ENCODE data around the gene ELMO1. TPM values are rescaled to one million over a fixed set of nuclear protein-coding genes. Genes with fewer than 3 reads are reported as not detected.

ELMO1 gene, protein sequence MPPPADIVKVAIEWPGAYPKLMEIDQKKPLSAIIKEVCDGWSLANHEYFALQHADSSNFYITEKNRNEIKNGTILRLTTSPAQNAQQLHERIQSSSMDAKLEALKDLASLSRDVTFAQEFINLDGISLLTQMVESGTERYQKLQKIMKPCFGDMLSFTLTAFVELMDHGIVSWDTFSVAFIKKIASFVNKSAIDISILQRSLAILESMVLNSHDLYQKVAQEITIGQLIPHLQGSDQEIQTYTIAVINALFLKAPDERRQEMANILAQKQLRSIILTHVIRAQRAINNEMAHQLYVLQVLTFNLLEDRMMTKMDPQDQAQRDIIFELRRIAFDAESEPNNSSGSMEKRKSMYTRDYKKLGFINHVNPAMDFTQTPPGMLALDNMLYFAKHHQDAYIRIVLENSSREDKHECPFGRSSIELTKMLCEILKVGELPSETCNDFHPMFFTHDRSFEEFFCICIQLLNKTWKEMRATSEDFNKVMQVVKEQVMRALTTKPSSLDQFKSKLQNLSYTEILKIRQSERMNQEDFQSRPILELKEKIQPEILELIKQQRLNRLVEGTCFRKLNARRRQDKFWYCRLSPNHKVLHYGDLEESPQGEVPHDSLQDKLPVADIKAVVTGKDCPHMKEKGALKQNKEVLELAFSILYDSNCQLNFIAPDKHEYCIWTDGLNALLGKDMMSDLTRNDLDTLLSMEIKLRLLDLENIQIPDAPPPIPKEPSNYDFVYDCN
- total RNA-seq, result 65.5 and 66.1 TPM in 2 replicates
- long read RNA-seq, full-length matches to known transcripts, result 53 of 145 reads
- long read RNA-seq, partial matches to known transcripts, result 37 of 145 reads
- long read RNA-seq, other reads (novel, unspliced or antisense), result 55 of 145 reads

GRCh38 chr7:37448636-37449361, at the start of gene ELMO1:
Gene ELMO1, minus strand, starts transcription at chr7:37448864. Its CDS starts 106,174 bp downstream, at chr7:37342690.
- Mint-ChIP-seq H3K9me3 (ENCODE audit: low read depth) (no peaks in the 10 kb centered on the region), H3K27me3 (no peaks in the 10 kb centered on the region), H3K4me1 (ENCODE audit: low read depth) (peaks cover 31% of the 10 kb centered on the region), H3K4me3 (ENCODE audit: low read depth) (peak within 1 kb of the TSS; percentile 95), H3K27ac (peak within 1 kb of the TSS; percentile 99), H3K36me3 (ENCODE audit: insufficient read depth) (peaks cover 3% of the 10 kb centered on the region)
- DNase-seq (ENCODE audit: low spot score, unreplicated experiment), result peak; percentile 58
- peak; percentile 57 for TF ChIP-seq CTCF (IDR thresholded peaks at IDR 0.05; ENCODE audit: unreplicated experiment)

- Mint-ChIP-seq H3K27ac (no peak overlapping the region), H3K36me3 (ENCODE audit: insufficient read depth) (no peaks in the 10 kb centered on the region), H3K27me3 (no peaks in the 10 kb centered on the region), H3K4me3 (ENCODE audit: low read depth) (no peak overlapping the region), H3K9me3 (ENCODE audit: low read depth) (no peaks in the 10 kb centered on the region), H3K4me1 (ENCODE audit: low read depth) (no peaks in the 10 kb centered on the region)
- no peak for TF ChIP-seq CTCF (IDR thresholded peaks at IDR 0.05; ENCODE audit: unreplicated experiment)
- DNase-seq (ENCODE audit: low spot score, unreplicated experiment), result no peak
These were observed 48.9 kb upstream of the ELMO1 start for GRCh38 chr7:37497576-37497975.

GRCh38 chr7:37495574-37496184, 47.0 kb upstream of the ELMO1 start:
- Mint-ChIP-seq H3K27me3 (no peaks in the 10 kb centered on the region), H3K9me3 (ENCODE audit: low read depth) (no peaks in the 10 kb centered on the region), H3K4me3 (ENCODE audit: low read depth) (no peak overlapping the region), H3K27ac (no peak overlapping the region), H3K36me3 (ENCODE audit: insufficient read depth) (no peaks in the 10 kb centered on the region), H3K4me1 (ENCODE audit: low read depth) (no peaks in the 10 kb centered on the region)
- DNase-seq (ENCODE audit: low spot score, unreplicated experiment), result no peak
- peak; percentile 74 for TF ChIP-seq CTCF (IDR thresholded peaks at IDR 0.05; ENCODE audit: unreplicated experiment)

- Mint-ChIP-seq H3K4me3 (ENCODE audit: low read depth) (no peak overlapping the region), H3K27ac (no peak overlapping the region)
These were observed 46.3 kb upstream of the ELMO1 start for GRCh38 chr7:37494926-37495325.

More at GRCh38 chr7:37494926-37495325, 46.3 kb upstream of the ELMO1 start:
- TF ChIP-seq CTCF (IDR thresholded peaks at IDR 0.05; ENCODE audit: unreplicated experiment), result no peak
- no peaks in the 10 kb centered on the region for H3K4me1 Mint-ChIP-seq (ENCODE audit: low read depth)
- no peaks in the 10 kb centered on the region for H3K36me3 Mint-ChIP-seq (ENCODE audit: insufficient read depth)
- no peaks in the 10 kb centered on the region for H3K9me3 Mint-ChIP-seq (ENCODE audit: low read depth)
- no peak for DNase-seq (ENCODE audit: low spot score, unreplicated experiment)
- no peaks in the 10 kb centered on the region for H3K27me3 Mint-ChIP-seq
